Measurements from ENCODE around the gene C4A.
A peak's percentile ranks its signal among the peaks of the same experiment; 100 is the strongest.
"Not testable (repeated sequence)": the region's sequence is repeated elsewhere in the genome, so short reads cannot be mapped to it uniquely, and the experiment has no call there.

The C4A gene

DNA sequence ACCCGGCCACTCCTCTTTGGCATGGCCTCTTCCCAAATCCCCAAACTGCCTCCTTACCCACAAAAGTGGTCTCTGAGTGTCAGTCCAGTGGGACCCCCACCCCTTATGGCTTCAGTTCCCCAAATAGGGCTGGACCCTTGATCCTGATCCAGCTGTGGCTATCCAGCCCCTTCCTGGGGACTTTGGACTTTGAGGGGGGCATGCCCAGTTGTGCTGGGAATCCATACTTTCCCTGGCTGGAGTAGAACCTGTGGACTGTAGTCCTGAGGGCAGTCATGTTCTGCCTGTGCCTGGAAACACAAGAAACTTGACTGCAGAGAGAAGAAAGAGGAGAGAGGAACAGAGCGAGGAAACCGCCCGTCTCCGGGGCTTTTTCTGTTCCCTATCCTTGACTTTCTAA lies 55.3 kb downstream of the C4A start:
- DNase-seq = not testable (repeated sequence)

GRCh38 chr6:32037598-32038524 lies 56.0 kb downstream of the C4A start, which contains the start of gene CYP21A2:
Gene CYP21A2 (plus strand): TSS chr6:32038415. CDS start chr6:32038423, 8 bp downstream.
- DNase-seq = not testable (repeated sequence)

GRCh38 chr6:32038878-32039277 lies 57.0 kb downstream of the C4A start:
- DNase-seq = not testable (repeated sequence)

DNA sequence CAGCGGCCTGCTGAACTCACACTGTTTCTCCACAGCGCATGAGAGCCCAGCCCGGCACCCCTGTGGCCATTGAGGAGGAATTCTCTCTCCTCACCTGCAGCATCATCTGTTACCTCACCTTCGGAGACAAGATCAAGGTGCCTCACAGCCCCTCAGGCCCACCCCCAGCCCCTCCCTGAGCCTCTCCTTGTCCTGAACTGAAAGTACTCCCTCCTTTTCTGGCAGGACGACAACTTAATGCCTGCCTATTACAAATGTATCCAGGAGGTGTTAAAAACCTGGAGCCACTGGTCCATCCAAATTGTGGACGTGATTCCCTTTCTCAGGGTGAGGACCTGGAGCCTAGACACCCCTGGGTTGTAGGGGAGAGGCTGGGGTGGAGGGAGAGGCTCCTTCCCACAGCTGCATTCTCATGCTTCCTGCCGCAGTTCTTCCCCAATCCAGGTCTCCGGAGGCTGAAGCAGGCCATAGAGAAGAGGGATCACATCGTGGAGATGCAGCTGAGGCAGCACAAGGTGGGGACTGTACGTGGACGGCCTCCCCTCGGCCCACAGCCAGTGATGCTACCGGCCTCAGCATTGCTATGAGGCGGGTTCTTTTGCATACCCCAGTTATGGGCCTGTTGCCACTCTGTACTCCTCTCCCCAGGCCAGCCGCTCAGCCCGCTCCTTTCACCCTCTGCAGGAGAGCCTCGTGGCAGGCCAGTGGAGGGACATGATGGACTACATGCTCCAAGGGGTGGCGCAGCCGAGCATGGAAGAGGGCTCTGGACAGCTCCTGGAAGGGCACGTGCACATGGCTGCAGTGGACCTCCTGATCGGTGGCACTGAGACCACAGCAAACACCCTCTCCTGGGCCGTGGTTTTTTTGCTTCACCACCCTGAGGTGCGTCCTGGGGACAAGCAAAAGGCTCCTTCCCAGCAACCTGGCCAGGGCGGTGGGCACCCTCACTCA lies 57.7 kb downstream of the C4A start:
- DNase-seq = not testable (repeated sequence)

- DNase-seq = not testable (repeated sequence)
These were observed 58.6 kb downstream of the C4A start for GRCh38 chr6:32040299-32041049.

- DNase-seq = not testable (repeated sequence)
These were observed 59.1 kb downstream of the C4A start for GRCh38 chr6:32041050-32041321.

GRCh38 chr6:32041385-32041784 lies 59.5 kb downstream of the C4A start:
- not testable (repeated sequence) for DNase-seq

DNA sequence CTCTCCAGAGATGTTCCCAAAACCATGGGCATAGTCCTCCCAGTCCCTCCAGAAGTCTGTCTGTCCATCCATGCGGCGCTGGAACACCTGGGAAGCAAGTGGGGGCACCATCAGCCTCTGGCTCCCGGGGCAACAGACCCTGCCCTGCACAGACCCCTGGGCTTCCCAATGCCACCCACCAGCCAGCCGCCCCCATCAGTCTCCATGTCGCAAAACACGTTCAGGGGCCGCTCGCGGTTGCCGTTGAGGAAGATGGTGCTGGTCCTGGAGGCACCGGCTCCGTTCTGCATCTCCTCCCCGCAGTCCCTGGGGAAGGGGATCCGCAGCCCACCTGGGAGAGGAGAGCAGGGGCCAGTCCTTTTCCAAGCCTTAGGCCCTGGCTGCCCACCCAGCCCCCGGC lies 60.4 kb downstream of the C4A start:
- not testable (repeated sequence) for DNase-seq

DNA sequence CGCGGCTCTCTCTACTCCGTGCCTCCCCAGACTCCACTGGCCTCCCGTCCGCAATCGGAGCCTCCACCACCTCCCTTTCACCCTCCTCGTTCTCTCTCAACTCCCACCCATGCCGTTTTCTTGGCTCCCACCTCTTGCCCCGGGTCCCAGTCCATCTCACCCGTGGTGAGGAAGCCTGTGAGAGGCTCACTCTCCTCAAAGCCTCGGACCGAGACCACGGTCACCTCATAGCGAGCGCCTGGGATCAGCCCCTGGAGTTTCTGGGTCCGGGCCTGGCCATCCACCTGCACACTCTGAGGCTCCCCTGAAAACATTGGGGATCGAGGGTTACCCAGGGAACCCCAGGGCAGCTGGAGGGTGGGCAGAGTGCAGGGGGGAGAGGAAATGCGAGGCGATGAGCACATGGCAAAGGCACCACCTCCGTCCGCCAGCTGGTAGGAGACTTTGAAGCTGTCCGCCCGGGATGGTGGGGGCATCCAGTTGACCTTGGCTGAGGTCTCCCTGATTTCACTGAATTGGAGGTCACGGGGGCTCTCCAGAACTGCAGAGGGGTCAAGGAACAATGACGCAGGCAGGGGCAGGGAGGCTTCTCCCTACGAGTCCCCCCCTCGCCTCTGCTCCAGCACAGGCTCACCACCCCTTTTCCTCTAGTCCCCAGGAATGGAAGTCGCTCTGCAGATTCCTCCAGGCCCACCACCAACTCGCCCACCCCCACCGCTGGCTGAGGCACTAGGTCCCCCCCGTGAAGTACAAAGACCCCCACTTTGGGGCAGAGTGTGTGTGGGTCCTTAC lies 61.9 kb downstream of the C4A start:
- not testable (repeated sequence) for DNase-seq

GRCh38 chr6:32044916-32045315 lies 63.1 kb downstream of the C4A start:
- DNase-seq = not testable (repeated sequence)

GRCh38 chr6:32045811-32046449 lies 64.1 kb downstream of the C4A start:
- peak; percentile 59 for DNase-seq

DNA sequence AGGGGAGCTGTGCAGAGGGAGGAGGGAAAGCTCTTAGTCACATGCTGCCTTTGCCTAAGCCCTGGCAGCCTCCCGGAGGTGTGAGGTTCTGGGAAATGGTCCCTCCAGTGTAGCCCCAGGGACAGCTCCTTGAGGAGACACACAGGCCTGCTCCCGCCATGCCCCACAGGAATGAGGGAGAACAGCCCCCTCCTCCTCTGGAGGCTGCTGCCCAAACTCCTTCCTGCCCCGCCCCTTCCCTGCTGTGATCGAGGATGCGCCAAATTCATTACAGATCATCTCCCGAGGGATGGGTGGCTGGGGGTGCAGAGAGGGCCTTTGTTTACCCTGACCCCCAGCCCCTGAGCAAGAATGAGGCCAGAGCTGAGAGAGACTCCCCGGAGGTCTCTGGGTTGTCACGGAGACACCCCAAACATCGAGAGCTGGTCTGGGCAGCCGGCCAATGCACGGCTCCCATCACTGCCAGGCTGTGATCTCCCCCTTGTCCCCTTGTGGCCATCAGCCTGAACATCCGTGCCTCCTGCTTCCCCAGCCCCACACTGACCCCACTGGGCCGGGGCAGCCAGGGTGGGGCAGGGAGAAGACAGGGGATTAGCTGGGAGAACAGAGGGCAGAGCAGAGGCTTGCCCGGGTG lies 64.7 kb downstream of the C4A start:
- peak; percentile 66 for DNase-seq

GRCh38 chr6:32047084-32047478 lies 65.2 kb downstream of the C4A start:
- peak; percentile 84 for DNase-seq

DNA sequence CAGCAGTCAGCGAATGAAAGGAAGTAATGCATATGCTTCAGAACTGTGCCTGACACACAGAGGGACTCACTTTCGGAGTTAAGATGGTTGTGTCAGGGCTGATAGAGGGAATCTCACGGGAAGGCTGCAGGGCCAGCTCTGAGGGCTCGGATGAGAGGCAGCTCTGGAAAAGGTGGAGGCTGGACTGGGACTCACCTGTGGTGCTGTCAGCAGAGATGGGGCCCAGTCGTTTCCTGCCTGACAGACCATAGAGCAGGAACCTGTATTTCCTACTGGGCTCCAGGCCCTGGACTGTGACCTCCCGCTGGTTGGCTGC lies 65.6 kb downstream of the C4A start:
- DNase-seq = no peak

DNA sequence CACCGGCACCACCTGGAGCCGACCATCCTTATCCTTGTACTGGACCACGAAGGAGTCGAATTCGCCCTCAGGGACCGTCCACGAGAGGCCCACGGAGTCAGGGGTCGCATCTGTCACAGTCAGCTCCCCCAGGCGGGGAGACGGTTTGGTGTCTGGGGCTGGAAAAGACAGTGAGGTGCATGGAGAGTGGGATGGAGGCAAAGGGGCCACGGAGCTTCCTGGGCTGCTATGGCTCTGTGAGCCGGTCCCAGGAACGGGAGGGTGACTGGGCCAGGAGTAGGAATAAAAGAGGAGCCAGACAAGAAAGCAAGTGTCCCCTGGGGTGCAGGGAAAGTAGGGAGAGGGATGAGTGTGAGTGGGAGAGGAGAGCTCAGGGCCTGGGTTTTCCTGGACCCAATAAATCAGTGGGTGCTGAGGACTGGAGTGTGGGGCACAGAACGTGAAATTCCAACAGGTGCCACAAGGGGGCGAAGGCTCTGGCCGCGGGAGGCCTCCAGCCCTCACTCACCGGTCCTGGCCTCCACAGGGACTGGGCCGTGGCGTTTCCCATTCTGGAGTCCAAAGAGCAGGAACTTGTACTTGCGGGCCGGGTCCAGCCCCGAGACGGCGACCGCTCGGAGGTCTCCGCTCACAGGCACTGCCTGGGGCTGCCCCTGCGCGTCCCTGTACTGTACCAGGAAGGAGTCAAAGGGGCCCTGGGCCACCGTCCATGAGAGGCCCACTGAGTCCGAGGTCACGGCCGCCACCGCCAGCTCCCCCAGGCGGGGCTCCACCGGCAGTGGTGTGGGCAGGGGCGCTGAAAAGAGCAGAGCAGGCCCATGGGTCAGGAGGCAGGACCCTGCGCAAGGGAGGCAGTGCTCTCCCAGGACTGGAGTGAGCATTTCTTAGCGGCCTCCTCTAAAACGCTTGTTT lies 66.3 kb downstream of the C4A start:
- DNase-seq = peak; percentile 75

DNA sequence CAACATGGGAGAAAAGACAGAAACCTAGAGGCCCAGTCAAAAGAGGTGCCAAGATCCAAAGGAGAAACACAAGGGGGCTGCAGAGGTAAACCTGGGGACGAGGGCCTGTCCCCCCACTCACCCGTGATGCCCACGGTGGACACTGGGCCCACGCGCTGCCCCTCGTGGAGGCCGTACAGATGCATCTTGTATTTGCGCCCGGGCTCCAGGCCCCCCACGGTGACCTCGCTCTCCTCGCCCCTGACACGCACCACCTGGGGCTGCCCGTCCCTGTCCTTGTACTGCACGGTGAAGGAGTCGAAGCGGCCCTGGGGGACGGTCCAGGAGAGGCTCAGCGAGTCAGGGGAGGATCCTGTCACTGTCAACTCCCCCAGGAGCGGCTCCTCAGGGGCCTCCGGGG lies 67.3 kb downstream of the C4A start:
- not testable (repeated sequence) for DNase-seq

DNA sequence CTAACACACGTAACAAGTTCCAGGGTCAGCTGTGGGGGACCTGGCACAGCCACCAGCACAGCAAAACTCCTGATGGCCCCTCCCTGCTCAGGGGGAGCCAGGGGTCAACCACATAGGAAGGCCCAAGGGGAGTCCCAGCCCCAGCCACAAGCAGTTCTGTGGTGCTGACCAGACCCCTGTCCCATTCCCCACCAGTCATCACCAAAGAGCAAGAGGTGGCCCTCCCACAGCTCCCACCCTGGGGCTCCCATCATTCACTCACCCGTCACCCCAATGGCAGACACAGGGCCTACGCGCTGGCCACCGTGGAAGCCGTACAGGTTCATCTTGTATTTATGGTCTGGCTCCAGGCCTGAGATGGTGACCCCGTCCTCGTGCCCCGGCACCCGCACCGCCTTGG lies 67.9 kb downstream of the C4A start:
- DNase-seq = not testable (repeated sequence)

GRCh38 chr6:32050562-32050961 lies 68.7 kb downstream of the C4A start:
- DNase-seq = no peak
